Kidney glomerular epithelial cell (primary cell): Measurements from ENCODE around the gene BTBD2.

ENCODE experiments used
- DNase-seq: peaks from one replicate; lab custom pipeline; 2025; lab: John Stamatoyannopoulos, UW

The BTBD2 gene

DNA sequence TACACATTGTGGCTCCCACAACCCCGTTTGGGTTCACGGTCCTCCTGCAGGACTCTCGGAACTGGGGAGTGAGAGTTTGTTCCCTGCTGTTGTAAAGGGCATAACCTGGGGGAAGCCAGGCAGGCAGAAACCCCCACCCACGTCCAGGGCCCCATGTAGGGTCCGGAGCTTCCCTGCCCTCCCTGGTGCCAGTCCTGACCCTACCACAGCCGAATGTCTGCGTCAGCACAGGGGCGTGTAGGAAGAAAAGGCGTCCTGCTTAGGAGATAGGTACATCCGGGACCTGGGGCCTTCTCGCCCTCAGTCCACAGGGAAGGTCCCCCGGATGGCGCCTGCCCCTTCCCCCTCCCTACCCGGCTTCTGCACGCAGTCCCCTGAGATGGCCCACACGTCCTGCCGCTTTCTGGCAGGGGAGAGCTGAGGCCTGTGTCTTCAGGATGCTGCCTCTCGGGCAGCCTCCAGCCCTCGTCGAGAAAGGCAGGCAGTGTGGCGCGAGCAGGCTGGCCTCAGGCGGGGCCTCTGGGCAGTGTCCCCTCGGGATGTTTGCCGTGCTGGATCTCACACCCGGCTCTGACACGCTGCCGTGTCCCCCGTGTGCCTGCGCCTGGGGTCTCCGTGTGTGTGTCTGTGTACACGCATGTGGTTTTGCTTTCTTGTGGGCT lies 55.5 kb downstream of the BTBD2 start:
- no peak for DNase-seq

DNA sequence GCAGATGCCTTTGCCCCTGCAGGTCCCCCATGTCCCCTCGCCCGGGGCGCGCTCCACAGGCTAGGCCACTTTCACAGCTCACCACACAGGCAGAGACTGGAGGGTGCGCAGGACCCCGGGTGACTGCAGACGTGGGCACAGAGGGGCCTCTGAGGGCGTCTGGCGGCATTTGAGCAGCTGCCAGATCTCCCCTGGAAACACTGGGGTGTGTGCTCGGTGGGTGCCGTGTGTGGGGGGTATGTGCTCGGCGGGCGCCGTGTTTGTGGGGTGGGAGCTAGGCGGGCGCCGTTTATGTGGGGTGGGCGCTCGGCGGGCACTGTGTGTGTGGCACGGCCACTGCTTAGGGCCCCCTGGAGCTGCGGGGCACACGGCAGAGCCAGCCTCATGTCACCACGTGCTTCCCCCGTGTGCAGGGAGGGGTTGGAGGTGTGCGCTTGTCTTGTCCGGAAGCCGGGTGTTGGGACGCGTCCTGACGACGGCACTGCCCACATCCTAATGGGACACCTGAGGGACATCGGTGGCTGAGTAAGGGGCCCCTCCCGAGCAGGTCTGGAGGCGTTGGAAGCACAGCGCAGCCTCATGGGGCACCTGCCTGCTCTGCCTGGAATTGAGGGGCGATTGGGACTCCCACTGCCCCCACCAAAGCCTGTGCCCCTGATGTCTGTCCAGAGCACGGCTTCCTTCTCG lies 57.8 kb downstream of the BTBD2 start:
- DNase-seq: no peak

DNA sequence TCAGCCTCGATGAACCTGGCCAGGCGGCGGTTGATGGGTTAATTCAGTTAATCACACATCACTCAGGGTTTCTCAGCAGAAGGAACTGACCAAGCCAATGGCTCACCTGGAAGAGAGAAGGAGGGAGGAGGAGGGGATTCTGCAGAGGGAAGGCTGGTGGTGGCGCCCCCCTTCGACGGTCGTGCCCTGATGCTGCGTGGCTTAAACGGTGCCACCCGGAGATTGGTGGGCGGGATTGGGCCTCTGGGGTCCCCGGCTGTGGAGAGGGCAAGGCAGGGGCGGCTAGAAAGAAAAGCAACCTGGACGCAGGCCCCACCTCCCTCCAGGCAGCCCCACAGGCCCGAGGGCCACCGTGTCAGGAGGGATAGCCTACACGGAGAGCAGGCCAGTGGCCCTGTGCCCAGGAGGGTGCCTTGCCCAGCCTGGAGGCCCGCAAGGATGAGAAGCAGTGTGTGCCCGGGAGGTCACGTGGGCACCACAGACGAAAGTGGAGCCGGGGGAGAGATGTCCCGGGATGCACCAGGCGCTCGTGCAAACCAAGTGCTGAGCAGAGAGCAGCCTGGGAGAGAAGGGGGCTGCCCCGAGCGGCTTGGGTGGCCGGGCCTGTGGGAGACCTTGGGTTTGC lies 58.5 kb downstream of the BTBD2 start:
- no peak for DNase-seq

DNA sequence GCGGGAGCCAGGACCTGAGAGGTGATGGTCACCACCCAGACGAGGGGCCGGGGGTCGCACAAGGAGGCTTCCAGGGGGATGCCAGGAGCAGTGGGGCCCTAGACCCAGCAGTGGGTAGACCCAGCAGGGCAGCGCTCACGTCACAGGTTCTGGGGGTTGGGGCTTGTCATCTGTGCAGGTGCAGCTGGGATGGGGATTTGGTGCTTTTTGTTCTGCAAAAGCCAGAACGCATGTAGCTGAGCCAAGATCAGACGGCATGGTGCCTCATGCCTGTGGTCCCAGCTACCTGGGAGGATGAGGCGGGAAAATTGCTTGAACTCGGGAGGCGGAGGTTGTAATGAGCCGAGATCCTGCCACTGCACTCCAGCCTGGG lies 59.4 kb downstream of the BTBD2 start:
- no peak for DNase-seq

DNA sequence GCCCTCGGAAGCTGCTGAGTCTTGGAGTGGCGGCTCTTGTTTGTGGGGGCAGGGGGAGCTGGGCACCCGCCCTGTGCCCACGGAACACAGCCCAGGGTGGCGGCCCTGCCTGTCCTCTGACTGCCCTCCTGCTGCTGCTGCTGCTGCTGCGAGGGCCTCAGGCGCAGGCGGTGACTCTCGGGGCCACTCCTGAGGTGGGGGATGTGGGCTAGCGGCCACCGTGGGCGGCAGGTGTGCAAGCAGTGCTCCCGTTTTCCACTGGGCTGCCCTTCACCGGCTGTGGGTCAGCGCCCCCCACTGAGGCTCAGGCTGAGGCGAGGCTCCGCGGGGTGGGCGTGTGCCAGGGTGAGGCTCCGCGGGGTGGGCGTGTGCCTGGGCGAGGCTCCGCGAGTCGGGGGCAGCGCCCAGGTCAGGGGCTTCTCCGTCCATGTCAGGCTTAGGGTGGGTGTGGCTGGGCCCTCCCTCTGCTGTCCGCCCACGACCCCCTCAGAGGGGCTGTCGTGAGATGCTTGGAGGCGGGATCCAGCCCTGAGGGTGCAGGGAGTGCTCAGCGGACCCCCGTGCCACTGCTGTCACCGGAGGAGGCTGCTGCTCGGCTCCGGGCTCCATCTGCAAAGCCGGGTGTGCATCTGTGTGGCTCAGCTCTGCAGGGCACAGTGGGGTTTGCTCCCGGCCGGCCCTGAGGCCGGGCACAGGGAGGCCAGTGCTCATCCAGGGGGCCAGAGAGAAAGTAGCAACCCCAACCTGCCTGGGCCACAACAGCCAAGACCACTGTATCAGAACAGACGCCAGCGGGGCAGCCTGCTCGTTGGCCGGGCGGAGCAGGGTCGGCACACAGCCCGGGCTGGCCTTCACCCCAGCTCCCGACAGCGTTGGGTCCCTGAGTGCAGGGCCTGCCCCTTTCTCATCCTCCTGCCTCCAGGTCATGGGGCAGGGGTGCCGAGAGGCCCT lies 60.1 kb downstream of the BTBD2 start:
- DNase-seq: no peak

DNA sequence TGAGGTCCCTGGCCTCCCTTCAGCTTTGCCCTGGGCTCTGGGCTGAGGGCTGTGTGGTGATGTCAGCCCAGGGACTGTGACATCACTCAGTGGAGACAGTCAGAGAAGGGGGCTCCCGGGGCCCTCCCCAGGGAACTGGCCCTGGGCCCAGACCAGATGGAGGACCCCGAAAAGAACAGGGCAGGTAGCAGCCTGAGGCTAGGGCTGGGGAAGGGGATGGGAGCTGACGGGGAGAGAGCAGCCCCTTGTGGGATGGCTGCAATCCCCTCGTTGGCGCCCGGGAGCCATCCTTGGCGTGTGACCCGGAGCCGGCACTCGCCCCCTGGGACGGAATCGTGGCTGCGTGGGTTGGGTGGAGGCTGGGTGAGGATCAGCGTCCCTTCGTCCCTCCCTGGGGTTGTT lies 61.0 kb downstream of the BTBD2 start:
- DNase-seq: no peak

DNA sequence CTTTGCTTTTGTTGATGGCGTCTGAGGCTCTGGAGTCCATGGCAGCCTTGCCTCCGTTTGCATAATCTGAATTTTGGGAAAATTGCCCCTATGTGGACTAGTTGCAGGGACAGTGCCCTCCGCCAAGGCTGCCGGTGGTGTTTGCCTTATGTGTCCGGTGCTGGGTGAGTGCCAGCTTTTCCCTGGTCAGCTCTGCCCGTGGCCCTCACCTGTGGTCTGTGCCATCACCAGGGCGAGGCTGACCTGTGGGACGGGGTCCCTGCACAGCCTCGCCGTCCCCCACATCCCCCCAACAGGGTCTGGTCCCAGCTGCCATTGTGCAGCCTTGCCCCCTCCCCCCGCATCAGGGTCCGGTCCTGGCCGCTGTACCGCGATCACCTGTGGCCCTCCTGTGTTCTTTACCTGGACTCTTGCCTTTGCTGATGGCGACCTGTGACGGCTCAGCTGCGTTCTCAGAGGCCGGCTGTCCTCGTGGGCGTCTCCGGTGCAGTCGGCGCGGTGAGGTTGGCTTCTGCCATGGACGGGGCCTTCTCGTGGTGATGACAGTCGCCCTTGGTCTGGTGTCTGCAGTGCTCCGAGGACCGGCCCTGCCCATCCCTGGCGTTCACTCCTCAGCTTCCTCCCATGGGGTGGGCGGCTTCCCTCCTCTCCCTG lies 61.9 kb downstream of the BTBD2 start:
- no peak for DNase-seq

DNA sequence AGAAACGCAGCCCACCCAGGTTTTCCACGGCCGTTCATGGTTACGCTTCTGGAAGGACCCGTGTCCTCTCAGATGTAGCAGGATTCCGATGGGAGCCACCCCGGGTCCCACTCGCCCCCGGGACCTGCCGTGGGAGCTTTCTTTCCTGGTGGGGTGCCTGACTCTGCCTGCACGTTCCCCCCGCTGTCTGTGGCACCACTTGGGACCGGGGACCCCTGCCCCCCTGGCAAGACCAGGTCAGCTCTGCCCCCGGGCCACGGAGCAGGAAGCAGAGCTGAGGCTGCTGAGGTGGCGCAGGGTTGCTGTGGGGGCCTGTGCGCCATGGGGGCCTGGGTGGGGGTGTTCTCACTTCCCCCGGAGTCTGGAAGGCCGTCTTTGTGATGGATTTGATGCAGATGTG lies 62.5 kb downstream of the BTBD2 start:
- no peak for DNase-seq

DNA sequence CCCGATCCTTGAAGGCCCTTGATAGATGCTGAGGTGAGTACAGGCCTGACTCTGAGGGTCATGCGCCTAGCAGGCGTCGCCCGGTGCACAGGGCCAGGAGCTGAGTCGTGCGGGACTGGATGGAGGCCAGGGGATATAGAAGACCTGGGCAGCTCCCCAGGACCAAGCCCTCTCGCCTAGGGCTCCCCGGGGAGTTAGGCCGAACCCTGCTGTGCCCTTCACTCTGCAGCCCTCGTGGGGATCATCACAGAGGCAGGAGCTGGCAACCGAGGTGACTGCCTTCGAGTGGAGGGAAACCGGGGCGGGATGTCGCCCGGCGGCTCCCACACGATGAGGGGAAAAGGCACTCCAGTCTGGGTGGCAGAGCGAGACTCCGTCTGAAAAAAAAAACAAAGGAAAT lies 62.9 kb downstream of the BTBD2 start:
- no peak for DNase-seq

DNA sequence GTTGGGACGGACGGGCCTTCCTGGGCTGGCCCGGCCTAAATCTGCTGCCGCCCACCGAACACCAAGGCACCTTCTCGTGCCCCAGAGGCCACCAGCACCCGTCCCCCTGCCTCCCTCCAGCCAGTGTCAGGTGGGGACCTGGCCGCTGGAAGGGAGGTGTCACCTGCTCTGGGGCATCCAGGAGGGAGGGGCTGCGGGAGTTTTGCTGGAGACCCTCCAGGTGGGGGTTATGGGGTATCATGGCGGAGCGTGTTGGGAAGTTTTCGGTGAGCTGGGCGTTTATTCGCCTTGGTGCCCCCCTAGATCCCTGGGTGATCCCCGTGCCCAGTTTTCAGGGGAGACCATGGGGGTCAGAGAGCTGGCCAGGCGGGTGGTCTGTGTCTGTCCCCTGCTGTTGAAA lies 64.9 kb downstream of the BTBD2 start:
- no peak for DNase-seq

DNA sequence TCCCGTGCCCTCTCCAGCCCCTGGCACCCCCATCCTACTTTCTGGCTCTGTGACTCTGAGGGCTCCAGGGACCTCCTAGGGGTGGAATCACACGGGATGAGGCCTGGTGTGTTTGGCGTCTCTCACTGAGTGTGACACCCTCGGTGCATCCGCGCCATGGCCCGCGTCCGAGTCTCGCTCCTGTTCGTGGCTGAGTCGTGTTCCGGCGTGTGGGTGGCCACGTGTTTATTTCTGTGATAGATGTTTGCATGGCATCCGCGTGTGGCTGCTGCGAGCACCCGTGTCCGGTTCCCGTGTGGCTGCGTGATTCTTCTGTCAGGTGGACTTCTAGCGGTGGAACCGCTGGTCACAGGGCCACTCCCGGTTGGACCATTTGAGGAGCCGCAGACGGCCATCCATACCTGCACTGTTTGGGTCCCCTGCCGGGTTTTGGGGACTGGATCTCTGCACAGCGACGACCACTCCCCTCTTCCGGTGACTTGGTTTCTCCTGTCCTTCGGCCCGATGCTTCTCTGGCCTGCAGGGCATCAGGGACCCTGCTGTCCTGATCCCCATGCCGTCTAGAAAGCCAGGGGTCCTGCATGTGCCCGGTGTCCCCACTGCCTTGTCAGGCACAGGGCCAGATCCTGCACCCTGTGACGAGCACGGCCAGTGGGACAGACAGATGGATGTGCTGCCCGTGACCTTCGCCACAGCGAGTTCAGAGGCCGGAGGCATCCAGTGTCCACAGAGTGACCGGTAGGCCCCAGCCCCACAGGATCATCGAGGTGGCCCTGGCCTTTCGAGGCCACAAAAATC lies 66.0 kb downstream of the BTBD2 start:
- DNase-seq: no peak

DNA sequence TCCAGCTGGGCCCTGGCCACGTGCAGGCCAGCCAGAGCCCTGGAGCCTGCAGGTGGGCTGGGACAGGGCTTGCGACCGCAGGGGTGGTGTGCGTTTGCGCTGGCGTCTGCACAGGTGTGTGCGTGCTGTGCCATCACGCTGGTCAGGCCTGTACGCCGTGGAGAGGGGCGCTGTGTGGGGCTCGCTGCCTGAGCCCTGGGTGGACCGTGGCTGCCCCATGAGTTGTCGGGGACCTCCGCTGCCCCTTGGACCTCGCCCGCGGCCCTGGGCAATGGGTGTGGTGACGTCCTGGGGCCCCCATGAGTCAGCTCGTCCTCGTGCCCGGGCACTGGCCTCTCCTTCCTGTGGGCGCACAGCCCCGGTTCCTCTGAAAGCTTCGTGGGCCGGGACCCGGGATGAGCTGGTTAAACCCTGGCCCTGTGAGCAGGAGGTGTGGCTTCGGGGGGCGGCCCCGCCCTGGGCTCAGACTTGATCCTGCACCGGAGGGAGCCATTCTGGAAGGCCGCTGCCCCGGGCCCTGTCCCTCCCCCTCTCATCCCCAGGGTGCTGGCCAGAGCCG lies 67.8 kb downstream of the BTBD2 start:
- DNase-seq: no peak

DNA sequence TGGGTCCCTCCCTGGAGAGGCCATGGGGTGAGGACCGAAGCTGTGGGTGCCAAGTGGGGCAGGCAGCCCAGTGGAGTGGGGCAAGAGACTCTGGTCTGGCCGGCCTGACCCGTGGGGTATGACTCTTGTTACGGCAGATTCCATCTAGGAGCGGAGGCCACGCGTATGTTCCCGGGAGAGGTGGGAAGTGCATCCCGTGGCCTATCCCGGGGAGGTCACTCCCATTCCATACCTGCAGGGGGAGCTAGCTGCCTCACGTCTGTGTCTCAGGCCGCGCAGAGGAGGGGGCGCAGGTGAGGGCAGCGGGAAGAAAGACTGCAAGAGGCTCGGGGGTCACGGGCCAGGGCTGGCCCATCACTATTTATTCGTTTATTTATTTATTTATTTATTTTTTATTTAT lies 69.6 kb downstream of the BTBD2 start:
- no peak for DNase-seq

DNA sequence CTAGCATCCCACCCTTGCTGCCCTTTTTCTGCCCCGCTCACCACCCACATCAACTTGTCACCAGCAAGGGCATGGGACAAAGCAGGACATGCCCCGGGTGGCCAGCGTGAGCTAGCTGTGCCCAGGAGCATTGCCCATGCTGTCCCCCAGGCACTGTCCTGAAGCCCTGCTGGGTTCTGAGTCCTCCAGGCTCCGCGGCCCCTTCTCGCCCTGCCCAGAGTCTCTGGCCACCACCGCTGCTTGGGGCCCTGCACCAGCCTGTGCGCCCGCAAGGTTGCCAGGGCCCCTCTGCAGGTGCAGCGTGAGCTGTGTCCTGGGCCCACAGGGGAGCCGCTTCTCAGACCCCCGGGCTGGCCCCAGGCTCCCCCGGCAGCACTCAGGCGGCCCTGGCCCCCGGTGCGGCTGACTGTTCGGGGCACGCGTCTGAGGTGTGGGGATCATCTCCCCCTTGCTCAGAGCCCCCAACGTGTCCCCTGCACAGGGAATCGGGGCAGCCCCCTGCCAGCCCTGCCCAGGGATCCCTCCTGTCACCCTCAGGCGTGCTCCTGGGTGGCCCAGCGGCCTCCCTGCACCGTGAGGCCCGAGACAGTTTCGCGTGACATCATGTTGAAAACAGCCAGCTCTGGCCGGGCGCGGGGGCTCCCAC lies 70.5 kb downstream of the BTBD2 start:
- no peak for DNase-seq

DNA sequence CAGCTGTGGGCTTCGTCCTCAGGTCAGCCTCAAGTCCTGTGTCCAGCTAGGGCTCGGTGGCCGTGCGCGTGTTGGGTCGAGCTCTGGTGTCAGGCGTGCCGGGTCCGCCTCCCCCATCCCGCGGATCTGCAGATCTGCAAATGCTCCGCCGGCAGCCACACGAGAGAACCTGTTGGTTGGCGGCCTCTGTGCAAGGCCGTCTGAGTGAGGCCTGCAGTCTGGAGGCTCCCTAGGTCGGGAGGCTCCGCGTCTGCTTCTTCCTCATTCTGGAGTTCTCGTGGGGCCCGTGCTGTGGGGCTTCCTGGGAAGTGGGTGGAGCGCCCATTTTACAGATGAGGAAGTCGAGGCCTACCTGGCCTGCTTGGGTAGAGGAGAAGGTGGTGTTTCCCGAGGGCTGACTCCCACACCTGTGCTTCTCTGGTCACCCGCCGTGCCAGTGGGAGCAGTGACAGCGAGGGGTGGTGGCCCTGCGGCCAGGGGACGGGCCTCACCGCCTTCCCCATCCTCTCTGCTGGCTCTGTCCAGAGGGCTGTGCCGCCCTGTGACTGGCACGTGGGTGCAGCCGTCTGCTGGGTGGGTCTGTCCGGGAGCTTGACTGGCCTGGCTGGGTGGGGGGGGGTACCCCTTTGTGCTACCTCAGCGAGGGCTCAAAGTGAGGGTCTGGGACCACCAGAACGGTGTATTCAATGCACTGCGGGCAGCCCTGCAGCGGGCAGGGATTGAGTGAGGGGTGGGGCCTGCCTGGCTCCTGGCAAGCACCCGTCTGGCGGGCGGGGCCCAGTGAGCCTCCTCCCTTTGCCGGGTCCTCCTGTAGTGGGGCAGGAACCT lies 71.2 kb downstream of the BTBD2 start:
- DNase-seq: no peak

DNA sequence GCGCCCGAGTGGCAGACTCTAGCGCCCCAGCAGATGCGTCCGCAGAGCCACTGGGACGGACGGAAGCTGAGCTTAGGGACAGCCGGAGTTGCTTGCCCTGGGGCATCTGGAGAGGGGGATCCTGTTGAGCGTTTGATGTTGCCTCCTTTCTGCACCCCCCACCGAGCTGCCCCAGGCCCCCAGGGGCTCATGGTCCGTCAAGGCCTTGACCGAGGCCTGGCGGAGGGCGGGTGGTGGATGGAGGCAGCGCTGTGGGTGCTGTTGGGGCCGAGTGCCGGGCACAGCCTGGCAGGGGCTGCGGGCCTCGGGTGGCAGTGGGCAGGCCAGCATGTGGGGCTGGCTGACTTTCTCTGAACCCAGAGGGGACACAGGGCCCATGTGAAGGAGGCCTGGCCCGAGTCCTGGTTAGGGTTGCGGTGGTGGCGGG lies 71.8 kb downstream of the BTBD2 start:
- DNase-seq: no peak

DNA sequence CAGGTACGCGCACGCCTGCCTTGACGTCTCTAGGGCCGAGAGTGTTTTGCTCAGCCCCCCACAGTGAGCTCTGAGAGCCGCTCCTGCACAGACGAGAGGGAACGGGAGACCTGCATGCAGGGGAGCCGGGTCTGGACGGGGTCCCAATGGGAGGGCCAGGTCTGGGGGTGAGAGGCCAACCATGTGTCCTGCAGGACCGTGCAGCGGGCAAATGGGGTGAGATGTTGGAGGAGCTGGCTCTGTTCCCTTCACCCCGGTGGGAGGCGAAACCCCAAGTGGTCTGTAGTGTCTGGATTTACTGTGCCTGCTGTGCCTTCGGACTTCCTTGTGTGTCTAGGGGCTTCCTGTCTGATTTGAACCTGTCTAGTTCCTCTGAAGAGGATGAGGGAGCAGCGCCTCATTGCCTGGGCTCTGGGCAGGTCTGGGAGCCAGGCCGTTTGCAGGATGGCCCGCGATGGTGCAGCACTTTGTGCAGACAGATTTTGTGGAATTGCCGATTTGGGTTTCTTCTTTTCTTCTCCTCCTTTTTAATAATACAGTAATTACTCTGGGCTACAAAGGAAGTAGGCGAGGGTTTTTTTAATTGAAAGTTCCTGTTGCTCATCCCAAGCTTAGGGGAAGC lies 72.5 kb downstream of the BTBD2 start:
- no peak for DNase-seq

DNA sequence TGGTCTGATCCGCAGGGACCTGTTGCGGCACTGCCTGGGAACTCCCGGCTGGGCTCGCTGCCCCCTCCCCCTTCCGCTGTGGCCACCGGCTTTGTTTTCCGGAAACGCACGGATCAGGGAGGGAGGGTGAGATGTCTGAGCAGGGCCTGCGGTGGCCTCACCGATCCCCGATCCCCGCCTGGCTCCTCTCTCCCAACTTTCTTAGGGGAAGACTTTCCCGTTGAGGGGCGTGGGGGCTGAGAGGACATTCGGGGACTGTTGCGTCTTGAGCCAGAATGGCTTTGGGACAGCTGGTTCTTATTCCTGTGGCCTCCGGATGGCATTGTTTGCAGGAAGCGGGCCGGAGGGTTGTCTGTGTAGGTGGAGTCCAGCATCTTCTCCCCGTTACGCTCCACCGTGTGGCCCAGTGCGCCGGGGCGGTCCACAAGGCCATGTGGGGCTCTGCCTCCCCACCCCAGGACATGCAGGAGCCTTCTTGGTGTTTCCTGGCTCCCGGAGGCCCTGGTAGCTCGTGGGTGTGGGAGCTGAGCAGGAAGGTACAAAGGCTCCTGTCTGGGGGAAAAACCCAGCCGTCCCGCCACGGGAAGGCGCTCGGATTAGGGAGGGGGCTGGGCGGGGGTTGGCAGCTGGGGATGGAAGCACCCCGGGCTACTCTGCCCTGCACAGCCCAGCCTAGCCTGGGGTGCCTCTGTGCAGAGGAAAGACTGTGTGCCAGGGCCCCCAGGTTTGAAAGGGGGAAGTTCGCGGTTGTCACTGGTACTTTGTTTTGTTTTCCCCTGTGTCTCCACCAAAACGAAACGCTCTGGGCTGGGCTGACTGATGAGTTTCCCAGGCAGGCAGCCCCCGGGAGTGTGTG lies 73.2 kb downstream of the BTBD2 start:
- peak; percentile 54 for DNase-seq
